Fibroblast of upper back skin (primary cell): ENCODE measurements around the gene ITGAD.
A peak's percentile ranks its signal among the peaks of the same experiment; 100 is the strongest.

Experiments
- DNase-seq: peaks from one replicate; pipeline ENCODE4 v3.0.0-alpha.2; 2013

Gene ITGAD

DNA sequence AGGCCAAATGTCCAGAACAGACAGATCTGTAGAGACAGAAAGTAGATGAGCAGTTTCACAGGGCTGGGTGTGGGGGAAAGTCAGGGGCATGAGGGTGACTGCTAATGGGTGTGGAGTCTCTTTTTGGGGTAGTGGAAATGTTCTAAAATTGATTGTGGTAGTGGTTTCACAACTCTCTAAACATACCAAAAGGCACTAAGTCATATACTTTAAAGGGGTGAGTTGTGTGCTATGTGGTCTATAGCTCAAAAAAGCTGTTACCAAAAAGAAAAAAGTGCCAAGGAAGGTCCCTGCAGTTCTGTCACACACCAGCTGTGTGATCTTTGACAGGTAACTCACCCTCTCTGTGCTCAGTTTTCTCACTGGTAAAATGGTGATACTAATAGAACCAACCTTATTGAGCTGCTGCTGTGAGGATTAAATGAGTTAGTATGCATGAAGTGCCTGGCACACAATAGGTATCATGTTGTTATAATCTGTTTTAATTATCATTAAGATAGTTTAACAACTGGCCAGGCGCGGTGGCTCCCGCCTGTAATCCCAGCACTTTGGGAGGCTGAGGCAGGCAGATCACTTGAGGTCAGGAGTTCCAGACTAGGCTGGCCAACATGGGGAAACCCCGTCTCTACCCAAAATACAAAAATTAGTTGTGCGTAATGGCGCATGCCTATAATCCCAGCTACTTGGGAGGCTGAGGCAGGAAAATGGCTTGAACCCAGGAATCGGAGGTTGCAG is 27.8 kb upstream of the ITGAD start:
- no peak for DNase-seq

GRCh38 chr16:31367853-31368252 is 25.3 kb upstream of the ITGAD start:
- DNase-seq = no peak

GRCh38 chr16:31371008-31371407 is 22.1 kb upstream of the ITGAD start:
- no peak for DNase-seq

DNA sequence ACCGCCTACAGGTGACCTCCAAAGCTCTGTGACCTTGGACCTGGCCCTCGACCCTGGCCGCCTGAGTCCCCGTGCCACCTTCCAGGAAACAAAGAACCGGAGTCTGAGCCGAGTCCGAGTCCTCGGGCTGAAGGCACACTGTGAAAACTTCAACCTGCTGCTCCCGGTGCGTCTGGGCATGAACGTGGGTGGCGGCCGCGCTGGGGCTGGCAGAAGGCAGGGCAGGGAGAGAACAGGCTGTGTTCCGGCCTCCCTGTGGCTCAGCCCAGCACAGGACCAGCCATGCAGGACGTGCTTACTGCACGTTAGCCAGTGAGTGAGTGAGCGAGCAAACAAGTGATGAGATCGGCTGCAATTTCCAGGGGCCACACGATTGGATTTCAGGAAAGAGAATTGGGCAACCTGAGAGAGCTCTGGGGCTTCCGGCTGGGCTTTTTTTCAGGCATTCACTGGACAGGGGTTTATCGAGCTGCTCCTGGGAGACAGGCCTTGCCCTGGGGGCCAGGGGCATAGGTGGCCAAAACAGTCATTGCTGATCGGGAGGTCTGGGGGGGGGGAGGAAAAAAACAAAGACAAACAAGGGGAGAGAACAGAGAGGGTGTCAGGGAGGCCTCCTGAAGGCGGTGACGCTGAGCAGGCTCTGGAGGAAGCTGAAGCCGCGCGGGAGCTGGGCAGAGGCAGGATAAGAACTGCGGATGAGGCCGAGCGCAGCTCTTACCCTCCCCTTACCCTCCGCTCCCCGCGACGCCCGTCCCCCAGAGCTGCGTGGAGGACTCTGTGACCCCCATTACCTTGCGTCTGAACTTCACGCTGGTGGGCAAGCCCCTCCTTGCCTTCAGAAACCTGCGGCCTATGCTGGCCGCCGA is 21.3 kb upstream of the ITGAD start:
- DNase-seq = no peak

DNA sequence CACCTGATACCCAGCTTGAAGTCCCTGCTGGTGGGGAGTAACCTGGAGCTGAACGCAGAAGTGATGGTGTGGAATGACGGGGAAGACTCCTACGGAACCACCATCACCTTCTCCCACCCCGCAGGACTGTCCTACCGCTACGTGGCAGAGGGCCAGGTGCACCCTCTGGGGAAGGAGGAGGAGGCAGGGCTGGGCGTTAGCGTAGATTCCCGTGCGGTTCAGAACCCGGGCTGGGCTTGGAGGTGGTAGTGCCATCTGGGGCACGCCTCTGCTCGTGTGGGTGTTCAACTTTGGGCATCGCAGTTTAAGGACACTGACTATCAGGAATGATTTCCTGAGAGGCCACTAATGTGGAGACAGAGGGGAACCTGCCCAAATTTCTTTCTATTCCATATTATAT is 19.9 kb upstream of the ITGAD start:
- DNase-seq = no peak

GRCh38 chr16:31375231-31375630 is 17.9 kb upstream of the ITGAD start:
- DNase-seq = no peak

DNA sequence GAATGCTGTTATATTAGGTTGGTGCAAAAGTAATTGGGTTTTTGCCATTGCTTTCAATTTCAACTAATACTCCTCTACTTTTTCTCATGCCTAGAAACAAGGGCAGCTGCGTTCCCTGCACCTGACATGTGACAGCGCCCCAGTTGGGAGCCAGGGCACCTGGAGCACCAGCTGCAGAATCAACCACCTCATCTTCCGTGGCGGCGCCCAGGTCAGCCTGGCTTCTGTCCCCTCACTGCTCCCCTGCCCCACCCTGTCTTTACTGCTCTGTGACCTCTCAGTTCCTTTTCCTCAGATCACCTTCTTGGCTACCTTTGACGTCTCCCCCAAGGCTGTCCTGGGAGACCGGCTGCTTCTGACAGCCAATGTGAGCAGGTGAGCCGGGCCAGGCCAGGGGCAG is 16.4 kb upstream of the ITGAD start:
- DNase-seq = no peak

DNA sequence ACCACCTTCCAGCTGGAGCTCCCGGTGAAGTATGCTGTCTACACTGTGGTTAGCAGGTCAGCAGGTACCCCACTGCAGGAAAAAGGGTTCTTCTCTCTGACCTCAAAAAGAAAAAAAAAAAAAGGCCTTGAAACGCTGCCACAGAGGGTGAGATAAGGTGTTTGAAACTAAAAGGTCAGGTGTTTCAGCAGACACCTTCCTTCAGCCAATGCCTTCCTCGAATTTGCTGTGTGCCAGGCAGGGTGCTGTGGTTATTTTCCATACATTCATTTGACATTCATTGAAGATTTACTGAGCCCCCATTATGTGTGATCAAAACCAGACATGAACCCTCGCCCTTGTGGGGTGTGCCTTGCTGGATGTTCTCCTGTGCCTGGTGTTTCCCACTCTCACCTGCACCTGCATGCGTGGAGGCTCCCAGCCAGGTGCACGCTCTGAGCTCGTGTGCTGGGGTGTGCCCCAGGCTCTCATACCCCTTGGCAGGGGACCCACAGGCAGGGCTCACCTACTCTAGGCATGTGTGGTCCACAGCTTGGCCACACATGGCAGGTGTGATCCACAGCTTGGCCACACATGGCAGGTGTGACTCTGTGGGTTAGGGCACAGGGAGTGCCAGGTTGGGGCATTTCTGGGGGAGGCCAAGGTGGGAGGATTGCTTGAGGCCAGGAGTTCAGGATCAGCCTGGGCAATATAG is 15.8 kb upstream of the ITGAD start:
- no peak for DNase-seq

GRCh38 chr16:31380201-31380600 is 12.9 kb upstream of the ITGAD start:
- no peak for DNase-seq

DNA sequence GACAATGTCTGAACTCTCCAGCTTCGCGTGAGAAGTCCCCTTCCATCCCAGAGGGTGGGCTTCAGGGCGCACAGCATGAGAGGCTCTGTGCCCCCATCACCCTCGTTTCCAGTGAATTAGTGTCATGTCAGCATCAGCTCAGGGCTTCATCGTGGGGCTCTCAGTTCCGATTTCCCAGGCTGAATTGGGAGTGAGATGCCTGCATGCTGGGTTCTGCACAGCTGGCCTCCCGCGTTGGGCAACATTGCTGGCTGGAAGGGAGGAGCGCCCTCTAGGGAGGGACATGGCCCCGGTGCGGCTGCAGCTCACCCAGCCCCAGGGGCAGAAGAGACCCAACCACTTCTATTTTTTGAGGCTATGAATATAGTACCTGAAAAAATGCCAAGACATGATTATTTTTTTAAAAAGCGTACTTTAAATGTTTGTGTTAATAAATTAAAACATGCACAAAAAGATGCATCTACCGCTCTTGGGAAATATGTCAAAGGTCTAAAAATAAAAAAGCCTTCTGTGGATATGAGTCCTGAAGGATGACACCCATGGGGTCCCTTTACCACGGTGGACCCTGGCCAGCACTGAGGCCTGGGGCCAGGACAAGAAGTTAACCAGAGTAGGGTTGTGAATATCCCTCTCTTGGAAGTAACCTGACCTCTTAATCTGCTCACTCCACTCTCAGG is 10.5 kb upstream of the ITGAD start:
- DNase-seq = peak; percentile 7

GRCh38 chr16:31385680-31386079 is 7.5 kb upstream of the ITGAD start:
- DNase-seq = no peak

DNA sequence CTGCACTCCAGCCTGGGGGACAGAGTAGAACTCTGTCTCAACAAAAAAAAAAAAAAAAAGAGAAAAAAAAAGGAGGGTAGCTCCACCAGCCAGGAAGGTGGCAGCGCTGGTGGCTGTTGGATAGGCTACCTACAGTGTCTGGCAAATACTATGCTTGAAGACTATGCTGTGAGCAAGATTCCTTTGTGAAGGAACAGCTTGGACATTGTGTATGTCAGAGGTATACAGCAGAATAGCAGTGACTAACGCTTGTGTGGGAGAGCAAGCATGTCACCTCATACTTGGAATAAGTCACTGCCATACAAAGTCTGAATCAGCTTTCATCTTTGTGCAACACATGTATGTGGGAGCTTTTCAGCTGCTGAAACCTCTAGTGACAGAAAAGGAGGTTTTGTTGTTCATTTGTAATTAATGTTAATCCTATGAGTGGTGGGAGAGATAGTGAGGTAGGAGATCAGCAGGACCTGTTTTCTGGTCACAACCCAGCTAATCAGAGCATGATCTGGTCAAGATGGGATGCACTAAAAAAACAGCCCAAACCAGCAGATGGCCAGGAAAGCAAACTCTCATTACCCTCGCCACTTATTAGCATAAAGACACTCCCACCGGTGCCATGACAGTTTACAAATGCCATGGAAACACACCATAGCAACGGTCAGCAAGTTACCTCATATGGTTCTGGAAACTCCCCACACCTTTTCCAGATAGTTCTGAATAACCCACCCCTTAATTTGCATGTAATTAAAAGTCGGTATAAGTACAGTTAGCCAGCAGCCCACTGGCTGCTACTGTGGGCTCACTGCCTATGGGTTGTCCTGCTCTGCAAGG is 6.8 kb upstream of the ITGAD start:
- DNase-seq = no peak

DNA sequence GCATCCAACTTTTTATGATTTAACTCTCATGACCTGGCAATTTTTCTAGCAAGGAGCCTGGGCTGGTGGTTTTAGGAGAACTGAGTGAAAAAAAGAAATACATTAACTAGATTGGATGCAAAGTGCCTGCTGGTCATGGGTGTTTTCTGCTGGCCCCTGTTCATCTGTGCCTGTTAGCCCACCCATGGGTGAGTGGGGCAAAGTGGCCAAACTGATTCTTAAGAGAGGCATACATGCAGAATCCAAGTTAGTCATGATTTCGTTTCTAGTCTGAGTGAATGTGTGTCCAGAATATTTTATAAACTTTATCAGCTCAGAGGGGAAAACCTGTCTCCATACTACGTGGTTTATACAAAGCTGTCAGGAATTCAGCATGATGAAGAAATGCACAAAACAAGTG is 4.6 kb upstream of the ITGAD start:
- DNase-seq = no peak

GRCh38 chr16:31390504-31391041 is 2.6 kb upstream of the ITGAD start:
- no peak for DNase-seq

- DNase-seq = no peak
These were observed 2.5 kb downstream of the ITGAD start for GRCh38 chr16:31395647-31396046.

- DNase-seq = no peak
These were observed 4.0 kb downstream of the ITGAD start for GRCh38 chr16:31397096-31397660.

- no peak for DNase-seq
These were observed 4.6 kb downstream of the ITGAD start for GRCh38 chr16:31397701-31398100.

DNA sequence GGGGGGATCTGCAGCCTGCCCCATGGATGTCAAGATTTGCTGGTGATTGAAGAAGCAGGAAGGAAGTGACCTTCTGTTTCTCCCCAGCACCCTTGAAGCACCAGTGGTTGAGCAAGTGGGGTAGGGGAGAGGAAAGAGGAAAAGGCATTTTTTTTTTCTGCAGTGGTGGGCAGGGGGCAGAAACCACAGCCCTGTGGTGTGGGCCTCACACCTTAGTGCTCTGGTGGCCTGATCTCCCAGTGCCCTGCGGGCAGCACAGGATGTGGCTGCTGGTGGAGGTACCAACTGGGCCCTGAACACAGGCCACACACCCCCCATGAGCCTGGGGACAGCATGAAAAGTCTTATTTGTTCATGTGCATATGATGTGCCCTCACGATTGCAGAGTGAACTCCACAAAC is 7.1 kb downstream of the ITGAD start:
- DNase-seq = no peak

DNA sequence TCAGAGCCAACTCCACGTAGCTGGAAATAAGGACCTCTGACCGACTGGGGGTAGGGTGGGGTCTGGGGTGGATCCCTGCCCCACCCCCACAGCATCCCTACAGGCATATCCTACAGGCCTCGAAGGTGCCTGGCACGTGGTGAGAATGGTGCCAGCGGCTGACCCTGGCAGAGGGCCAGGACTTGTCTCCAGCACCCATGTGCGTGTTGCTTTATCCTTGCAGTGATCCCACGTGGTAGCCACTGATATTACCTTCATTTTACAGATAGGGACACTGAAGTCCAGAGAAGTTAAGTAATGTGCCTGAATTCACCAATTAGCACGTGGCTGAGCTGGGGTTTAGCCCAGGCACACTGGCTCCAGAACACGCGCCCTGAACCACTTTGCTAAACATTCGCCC is 8.3 kb downstream of the ITGAD start:
- DNase-seq = no peak

DNA sequence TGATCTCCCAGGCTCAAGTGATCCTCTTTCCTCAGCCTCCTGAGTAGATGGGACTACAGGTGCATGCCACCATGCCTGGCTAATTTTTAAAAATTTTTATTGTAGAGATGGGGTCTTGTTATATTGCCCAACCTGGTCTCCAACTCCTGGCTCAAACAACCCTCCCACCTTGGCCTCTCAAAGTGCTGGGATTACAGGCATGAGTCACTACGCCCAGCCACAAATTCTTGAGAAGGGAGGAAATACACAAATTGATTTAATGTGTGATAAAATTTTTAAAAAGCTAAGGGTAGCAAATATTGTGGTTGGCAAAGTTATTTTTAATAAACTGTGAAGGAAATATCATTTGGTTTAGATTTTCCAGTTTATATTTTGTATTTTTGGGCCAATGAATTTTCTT is 9.6 kb downstream of the ITGAD start:
- peak; percentile 7 for DNase-seq

- no peak for DNase-seq
These were observed 10.6 kb downstream of the ITGAD start for GRCh38 chr16:31403590-31404352.
